K562 (cell line): ENCODE data around the gene PLEKHH3. TPM values are rescaled to one million over a fixed set of nuclear protein-coding genes. Genes with fewer than 3 reads are reported as not detected.

Source experiments
- DMBX1 ChIP-seq: fragments of 250-450 bp; sonication (Bioruptor Pico); IDR thresholded peaks from 2 replicates; pipeline ENCODE4 v1.8.0; 2022; ENCODE audit warnings: inconsistent platforms, mild to moderate bottlenecking, moderate library complexity, borderline replicate concordance
- ELF2 ChIP-seq: fragments of 250-450 bp; sonication (Bioruptor Pico); IDR thresholded peaks from 2 replicates; pipeline ENCODE4 v1.5.0; 2021; ENCODE audit warnings: mild to moderate bottlenecking
- ETV1 ChIP-seq: fragments of 450-650 bp; conservative IDR thresholded peaks from 2 replicates; pipeline ENCODE4 v1.6.1; 2016; ENCODE audit warnings: missing genetic modification characterization, control low read depth, low read depth, missing compliant biosample characterization
- ETV5 ChIP-seq: sonication (generic); formaldehyde crosslinking; IDR thresholded peaks from 2 replicates; pipeline ENCODE4 v1.4.0; 2020; ENCODE audit warnings: low read depth, mild to moderate bottlenecking, missing genetic modification reagents
- HDAC3 ChIP-seq: fragments of 450-650 bp; IDR thresholded peaks from 2 replicates; pipeline ENCODE4 v1.6.1; 2018; ENCODE audit warnings: borderline replicate concordance, mild to moderate bottlenecking, moderate library complexity; ENCODE audit not compliant: partially characterized antibody
- LCOR ChIP-seq: sonication (generic); formaldehyde crosslinking; IDR thresholded peaks from 2 replicates; pipeline ENCODE4 v1.8.0; 2022; ENCODE audit warnings: mild to moderate bottlenecking, missing genetic modification reagents
- PML ChIP-seq: IDR thresholded peaks from 2 replicates; pipeline ENCODE4 v1.6.1; 2012; ENCODE audit warnings: low read length, inconsistent platforms
- PTBP1 ChIP-seq: fragments of 200-400 bp; formaldehyde crosslinking; IDR thresholded peaks from 2 replicates; pipeline ENCODE4 v1.6.1; 2017; ENCODE audit warnings: low read depth, low read length
- RBFOX2 ChIP-seq: fragments of 200-400 bp; formaldehyde crosslinking; IDR thresholded peaks from 2 replicates; pipeline ENCODE4 v1.6.1; 2017; ENCODE audit warnings: low read depth, mild to moderate bottlenecking, low read length, moderate library complexity
- SOX6 ChIP-seq: fragments of 450-650 bp; IDR thresholded peaks from 2 replicates; pipeline ENCODE4 v1.6.1; 2014; ENCODE audit warnings: mild to moderate bottlenecking
- ZBED1 ChIP-seq: IDR thresholded peaks from 2 replicates; pipeline ENCODE4 v1.6.1; 2014
- ZBTB26 ChIP-seq: fragments of 450-650 bp; formaldehyde crosslinking; IDR thresholded peaks from 2 replicates; pipeline ENCODE4 v1.4.0; 2022; ENCODE audit warnings: missing genetic modification characterization
- ZNF134 ChIP-seq: fragments of 250-450 bp; sonication (Bioruptor Pico); conservative IDR thresholded peaks from 2 replicates; pipeline ENCODE4 v1.4.0; 2020
- ZNF41 ChIP-seq: fragments of 250-450 bp; sonication (Bioruptor Pico); conservative IDR thresholded peaks from 2 replicates; pipeline ENCODE4 v1.4.0; 2020; ENCODE audit warnings: mild to moderate bottlenecking
- ZNF76 ChIP-seq: fragments of 250-450 bp; sonication (Bioruptor Pico); IDR thresholded peaks from 2 replicates; pipeline ENCODE4 v1.4.0; 2020; ENCODE audit warnings: mild to moderate bottlenecking, moderate library complexity, borderline replicate concordance
- polyA plus RNA-seq, 8 experiments: library from polyadenylated mRNA; depleted of rRNA in 4 of 8; stranded (reverse) in 5 of 8; unstranded in 3 of 8; fragments of >200 nt; fragmentation: Nextera tagmentation in 2 of 8; fragmentation: Illumina TruSeq in 1 of 8; extraction: Ambion mirVana in 2 of 8; extraction: Trizol in 1 of 8; gene quantifications; 2 replicates each; pipeline versions ENCODE4 v1.2.1 to v1.2.3, GENCODE V29; 2011 to 2014; ENCODE audit warnings: inconsistent platforms in 1 of 8, missing spikeins in 1 of 8
- total RNA-seq, 7 experiments: library from RNA; depleted of rRNA in 6 of 7; stranded (reverse); fragments of >200 nt in 6 of 7; fragmentation: Illumina TruSeq in 2 of 7; extraction: Trizol in 2 of 7; gene quantifications; 2 replicates each; pipeline versions ENCODE4 v1.2.1 to v1.2.3, GENCODE V29; 2011 to 2021; ENCODE audit warnings: low replicate concordance in 1 of 7
- TF ChIP-seq, protein P1 (sequence below): sonication (generic); formaldehyde crosslinking; IDR thresholded peaks from 2 replicates; pipeline ENCODE4 v1.8.1; 2023; ENCODE audit warnings: mild to moderate bottlenecking, missing genetic modification reagents
- TF ChIP-seq, protein P2 (sequence below): sonication (generic); formaldehyde crosslinking; IDR thresholded peaks from 2 replicates; pipeline ENCODE4 v1.8.0; 2022; ENCODE audit warnings: mild to moderate bottlenecking, missing genetic modification reagents
- TF ChIP-seq, protein P3 (sequence below), 2 experiments: IDR thresholded peaks; 2 replicates each; pipeline ENCODE4 v1.6.1; 2011; ENCODE audit warnings: borderline replicate concordance in 1 of 2, control low read depth in 1 of 2, low read depth in 1 of 2, low read length in 1 of 2, mild to moderate bottlenecking in 1 of 2, mixed read lengths in 1 of 2, moderate library complexity in 1 of 2; ENCODE audit not compliant: insufficient read depth in 1 of 2, insufficient read length in 1 of 2, poor library complexity in 1 of 2, severe bottlenecking in 1 of 2; ENCODE audit errors: extremely low read depth in 1 of 2
- TF ChIP-seq, protein P4 (sequence below): fragments of 450-650 bp; IDR thresholded peaks from 2 replicates; pipeline ENCODE4 v1.7.0; 2016; ENCODE audit warnings: borderline replicate concordance

PLEKHH3 gene
- total and polyA plus RNA-seq, 9 of the 15 experiments (the other 6 are each of a cell fraction or from before 2014, with no cell fraction given), result 0.58 to 34.5 (median 5.0) TPM

- TF ChIP-seq DMBX1 (CRISPR knock-in tag) (no peak), LCOR (no peak), ZNF41 (CRISPR knock-in tag) (no peak), ZBTB26 (CRISPR knock-in tag) (no peak), PTBP1 (no peak), ETV1 (tag) (0 out of 2 replicates have a peak, but pooled peaks have one; percentile 17), ELF2 (CRISPR knock-in tag) (no peak), ZBED1 (no peak), HDAC3 (no peak), ETV5 (CRISPR knock-in tag) (no peak), PML (no peak), RBFOX2 (no peak), SOX6 (peak; percentile 43; the same call in 1 of the 2 replicates), ZNF134 (CRISPR knock-in tag) (no peak), ZNF76 (CRISPR knock-in tag) (no peak)
- TF ChIP-seq, protein P1, sequence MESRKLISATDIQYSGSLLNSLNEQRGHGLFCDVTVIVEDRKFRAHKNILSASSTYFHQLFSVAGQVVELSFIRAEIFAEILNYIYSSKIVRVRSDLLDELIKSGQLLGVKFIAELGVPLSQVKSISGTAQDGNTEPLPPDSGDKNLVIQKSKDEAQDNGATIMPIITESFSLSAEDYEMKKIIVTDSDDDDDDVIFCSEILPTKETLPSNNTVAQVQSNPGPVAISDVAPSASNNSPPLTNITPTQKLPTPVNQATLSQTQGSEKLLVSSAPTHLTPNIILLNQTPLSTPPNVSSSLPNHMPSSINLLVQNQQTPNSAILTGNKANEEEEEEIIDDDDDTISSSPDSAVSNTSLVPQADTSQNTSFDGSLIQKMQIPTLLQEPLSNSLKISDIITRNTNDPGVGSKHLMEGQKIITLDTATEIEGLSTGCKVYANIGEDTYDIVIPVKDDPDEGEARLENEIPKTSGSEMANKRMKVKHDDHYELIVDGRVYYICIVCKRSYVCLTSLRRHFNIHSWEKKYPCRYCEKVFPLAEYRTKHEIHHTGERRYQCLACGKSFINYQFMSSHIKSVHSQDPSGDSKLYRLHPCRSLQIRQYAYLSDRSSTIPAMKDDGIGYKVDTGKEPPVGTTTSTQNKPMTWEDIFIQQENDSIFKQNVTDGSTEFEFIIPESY (CRISPR knock-in tag), result no peak
- TF ChIP-seq, protein P2, sequence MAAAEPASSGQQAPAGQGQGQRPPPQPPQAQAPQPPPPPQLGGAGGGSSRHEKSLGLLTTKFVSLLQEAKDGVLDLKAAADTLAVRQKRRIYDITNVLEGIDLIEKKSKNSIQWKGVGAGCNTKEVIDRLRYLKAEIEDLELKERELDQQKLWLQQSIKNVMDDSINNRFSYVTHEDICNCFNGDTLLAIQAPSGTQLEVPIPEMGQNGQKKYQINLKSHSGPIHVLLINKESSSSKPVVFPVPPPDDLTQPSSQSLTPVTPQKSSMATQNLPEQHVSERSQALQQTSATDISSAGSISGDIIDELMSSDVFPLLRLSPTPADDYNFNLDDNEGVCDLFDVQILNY (CRISPR knock-in tag), result no peak
- TF ChIP-seq, protein P3, sequence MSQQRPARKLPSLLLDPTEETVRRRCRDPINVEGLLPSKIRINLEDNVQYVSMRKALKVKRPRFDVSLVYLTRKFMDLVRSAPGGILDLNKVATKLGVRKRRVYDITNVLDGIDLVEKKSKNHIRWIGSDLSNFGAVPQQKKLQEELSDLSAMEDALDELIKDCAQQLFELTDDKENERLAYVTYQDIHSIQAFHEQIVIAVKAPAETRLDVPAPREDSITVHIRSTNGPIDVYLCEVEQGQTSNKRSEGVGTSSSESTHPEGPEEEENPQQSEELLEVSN (IDR thresholded peaks at IDR 0.05; ENCODE audit: borderline replicate concordance in 1 of 2, extremely low read depth in 1 of 2, insufficient read depth in 1 of 2, insufficient read length in 1 of 2, low read depth in 1 of 2, low read length in 1 of 2, poor library complexity in 1 of 2, severe bottlenecking in 1 of 2), result no peak
- TF ChIP-seq, protein P4, sequence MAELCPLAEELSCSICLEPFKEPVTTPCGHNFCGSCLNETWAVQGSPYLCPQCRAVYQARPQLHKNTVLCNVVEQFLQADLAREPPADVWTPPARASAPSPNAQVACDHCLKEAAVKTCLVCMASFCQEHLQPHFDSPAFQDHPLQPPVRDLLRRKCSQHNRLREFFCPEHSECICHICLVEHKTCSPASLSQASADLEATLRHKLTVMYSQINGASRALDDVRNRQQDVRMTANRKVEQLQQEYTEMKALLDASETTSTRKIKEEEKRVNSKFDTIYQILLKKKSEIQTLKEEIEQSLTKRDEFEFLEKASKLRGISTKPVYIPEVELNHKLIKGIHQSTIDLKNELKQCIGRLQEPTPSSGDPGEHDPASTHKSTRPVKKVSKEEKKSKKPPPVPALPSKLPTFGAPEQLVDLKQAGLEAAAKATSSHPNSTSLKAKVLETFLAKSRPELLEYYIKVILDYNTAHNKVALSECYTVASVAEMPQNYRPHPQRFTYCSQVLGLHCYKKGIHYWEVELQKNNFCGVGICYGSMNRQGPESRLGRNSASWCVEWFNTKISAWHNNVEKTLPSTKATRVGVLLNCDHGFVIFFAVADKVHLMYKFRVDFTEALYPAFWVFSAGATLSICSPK, result no peak
Observed at GRCh38 chr17:42660692-42661345, 16.0 kb downstream of the PLEKHH3 start (continued).
